GM18873 (cell line): Measurements from ENCODE around the gene SPRN.
"Not testable (repeated sequence)": the region's sequence is repeated elsewhere in the genome, so short reads cannot be mapped to it uniquely, and the experiment has no call there.

ENCODE experiments used
- ATAC-seq: cut with Tn5 transposase; IDR thresholded peaks from one replicate; pipeline ENCODE4 v1.9.1; 2021; ENCODE audit warnings: mild to moderate bottlenecking, moderate library complexity, moderate number of reproducible peaks; ENCODE audit not compliant: unreplicated experiment, low FRiP score

SPRN gene, protein sequence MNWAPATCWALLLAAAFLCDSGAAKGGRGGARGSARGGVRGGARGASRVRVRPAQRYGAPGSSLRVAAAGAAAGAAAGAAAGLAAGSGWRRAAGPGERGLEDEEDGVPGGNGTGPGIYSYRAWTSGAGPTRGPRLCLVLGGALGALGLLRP

DNA sequence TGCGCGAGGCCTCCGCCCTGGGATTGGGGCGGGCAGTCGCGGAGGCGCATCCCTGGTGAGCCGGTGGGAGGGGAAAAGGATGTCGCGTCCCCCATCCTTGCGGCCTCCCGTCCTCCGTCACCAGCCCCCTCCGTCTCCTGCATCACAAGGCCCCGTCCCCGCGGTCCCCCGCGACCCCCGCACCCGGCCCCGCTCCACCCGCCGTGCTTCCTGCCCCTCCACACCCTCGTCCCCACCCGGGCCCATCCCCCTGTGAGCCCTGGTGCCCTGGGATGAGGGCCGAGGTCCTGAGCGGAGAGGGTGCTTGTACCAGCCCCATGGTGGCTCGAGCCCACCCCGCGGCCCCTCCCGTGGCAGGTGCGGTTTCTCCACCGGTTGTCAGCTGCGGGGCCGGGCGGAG lies at the start of gene SPRN:
TSS of gene SPRN (minus strand) at position 25 of the 400 bp plus-strand sequence. CDS start 944 bp downstream, outside the sequence.
- not testable (repeated sequence) for ATAC-seq

DNA sequence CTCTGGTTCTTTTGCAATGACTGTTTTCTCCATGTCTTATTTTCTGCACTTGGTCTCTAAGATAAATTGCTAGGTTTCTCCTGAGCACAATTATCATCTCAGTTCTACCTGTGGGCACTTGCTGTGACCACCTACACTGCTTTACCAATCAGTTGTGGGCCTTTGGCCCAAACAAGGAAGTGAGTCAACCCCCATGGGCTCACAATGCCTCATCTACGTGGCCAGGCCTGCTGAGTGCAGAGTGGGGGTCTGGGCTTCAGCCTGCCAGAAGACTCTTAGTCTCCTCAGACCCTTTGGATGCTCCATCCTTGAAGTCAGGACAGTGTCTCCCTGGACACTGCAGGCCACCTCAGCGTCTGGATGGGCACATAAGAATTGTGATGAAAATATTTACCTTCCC lies 49.6 kb upstream of the SPRN start:
- ATAC-seq = no peak

DNA sequence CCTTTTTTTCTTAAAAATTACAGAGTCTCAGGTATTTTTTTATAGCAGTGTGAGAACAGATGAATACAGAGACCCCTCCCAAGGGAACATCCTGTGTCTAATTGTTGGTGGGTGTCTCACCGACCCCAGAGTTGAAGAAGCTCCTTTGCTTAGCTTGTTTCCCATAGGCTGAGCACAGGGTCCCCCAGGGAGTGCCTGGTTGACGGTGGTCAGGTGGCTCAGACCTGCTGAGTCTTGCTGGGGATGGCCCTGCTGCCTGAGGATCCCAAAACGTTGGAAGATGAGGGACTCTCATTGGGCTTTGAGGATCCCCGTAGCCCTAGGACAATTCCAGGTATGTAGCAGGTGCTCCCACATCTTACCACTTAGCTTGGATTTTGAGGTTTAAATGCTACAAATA lies 48.8 kb upstream of the SPRN start:
- ATAC-seq = no peak

DNA sequence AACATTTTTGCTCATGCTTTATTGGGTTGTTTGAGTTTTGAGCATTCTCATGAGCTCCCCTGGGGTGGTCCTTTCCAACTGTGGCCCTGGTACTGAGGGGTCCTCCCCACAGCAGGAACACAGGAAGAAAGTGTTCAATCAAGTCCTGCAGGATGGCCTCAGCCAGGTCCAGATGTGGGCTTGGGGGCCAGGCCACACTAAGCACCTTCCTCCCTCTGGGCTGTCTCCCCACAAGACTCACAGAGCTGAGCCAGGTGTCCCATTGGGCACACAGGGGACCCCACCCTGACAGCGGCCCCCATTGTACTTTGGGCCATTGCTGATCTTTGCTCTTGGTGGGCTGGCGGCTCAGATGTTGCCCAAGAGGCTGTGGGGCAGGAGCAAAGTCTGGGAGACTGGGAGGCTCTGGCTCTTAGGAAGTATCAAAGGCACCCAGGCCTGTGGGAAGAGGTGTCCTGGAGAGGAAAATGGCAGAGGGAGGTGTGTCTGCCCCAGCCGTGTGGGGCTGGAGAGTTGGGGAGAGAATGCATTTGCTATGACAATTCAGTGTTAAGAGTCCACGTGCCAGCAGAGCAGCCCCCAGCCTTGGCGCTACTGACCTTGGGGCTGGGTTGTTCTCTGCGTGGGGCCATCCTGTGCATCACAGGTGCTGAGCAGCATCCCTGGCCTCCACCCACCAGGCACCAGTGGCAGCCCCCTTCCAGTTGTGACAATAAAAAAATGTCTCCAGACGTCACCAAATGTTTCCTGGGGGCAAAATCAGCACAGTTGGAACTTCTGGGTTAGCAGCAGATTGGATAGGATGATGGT lies 47.1 kb upstream of the SPRN start:
- no peak for ATAC-seq

DNA sequence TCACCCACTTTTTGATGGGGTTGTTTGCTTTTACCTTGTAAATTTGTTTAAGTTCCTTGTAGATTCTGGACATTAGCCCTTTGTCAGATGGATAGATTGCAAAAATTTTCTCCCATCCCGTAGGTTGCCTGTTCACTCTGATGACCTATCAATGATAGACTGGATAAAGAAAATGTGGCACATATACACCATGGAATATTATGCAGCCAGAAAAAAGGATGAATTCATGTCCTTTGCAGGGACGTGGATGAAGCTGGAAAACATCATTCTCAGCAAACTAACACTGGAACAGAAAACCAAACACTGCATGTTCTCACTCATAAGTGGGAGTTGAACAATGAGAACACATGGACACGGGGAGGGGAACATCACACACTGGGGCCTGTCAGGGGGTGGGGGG lies 44.8 kb upstream of the SPRN start:
- not testable (repeated sequence) for ATAC-seq

DNA sequence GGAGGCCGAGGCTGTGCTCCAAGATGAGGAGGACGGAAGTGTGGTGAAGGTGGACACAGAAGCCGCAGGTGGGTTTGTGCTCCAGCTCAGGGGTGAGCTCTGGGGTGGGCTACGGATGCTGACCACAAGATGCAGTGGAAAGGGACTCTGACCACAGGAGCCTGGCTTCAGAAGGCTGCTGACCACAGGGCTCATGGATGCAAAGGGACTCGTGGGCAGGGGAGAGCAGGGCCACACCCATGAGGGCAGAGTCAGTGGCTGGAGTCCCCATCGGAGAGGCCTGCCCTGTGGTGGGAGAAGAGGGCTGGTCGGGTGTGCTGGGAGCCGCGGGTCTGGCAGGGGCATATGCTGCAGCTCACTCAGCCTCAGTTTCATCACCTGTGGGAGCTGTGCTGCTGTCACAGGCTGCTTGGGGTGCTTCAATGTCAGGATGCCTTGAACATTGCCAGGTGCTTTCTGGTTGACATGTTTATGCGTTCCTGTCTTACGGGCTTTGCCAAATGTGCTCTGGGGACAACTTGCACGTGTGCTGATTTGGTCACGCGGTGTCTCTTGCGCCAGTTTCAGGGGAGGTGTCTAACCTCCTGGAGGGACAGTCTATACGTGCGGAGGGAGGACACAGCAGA lies 43.0 kb upstream of the SPRN start:
- no peak for ATAC-seq

DNA sequence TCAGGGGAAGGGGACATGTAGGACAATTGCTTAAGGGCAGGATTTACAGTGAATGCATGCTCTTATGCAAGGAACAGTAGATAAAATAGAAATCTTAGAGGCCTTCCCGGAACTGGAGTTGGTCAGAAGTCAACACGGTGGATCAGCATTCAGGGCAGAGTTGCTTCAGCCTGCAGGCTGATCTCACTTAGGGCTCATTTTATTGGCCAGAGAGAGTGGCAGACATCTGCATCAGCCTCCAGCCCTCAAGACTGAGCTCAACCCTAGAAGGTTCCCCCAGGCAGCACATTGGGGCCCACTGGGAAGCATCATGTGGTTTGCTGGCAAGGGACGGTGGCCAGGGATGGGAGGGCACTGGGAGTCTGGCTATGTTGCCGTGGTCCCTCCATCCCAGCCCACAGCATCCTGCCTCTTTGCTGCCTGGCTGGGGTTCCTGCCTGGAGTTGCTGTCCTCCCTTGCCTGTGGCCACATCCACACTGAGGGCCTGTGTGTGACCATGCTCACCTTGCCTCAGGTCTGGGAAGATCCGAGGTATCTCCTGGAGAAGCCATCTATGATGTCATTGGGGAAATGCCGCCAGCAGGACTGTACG lies 42.4 kb upstream of the SPRN start:
- no peak for ATAC-seq

DNA sequence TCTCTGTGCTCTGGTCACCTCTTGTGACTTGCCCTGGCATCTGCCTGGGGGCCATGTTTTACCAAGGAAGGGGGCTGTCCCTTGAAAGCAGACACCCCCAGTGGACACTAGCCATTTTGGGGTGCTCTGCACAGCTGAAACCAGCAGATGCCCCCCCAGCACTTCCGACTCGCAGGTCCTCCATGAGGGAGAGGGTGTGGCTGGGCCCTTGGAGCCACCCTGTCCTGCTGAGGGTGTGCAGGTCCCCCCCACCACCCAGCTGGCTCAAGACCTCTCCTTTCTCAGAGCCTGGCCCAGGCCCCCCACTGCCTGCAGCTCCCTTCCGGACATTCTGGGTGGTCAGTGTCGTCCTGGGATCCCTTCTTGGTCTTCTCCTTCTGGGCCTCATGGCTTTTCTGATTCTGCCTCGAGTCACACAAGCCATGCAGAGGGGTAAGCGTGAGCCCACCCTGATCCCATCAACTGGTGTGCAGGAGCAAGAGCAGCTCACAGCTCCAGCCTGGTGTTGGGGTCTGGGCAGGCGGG lies 41.6 kb upstream of the SPRN start:
- no peak for ATAC-seq

DNA sequence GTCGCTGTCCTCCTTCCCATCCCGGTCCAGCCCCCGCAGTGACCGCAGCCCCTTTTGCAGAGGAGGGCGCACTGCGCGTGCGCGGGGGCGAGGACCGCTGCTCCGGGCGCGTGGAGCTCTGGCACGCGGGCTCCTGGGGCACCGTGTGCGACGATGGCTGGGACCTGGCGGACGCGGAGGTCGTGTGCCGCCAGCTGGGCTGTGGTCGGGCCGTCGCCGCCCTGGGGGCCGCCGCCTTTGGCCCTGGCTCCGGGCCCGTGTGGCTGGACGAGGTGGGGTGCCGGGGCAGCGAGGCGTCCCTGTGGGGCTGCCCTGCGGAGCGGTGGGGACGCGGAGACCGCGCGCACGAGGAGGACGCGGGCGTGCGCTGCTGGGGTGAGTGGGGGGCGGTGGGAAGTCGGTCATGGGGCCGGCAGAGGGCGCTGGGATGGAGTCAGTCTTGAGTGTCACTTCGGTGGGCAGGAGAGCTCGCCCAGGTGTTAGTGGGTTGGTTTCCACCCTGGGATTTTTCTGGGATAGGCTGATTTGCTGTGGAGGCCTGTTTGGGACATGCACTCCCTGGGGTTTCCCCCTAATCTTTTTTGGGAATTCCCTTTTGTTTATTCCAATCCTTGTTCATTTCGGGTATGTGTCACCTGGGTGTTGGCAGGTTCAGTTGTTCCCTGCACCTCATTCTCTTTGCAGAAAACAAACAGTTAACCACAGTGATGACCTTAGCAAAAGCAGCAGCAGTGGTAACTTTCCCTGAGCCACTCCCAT lies 40.9 kb upstream of the SPRN start:
- ATAC-seq = no peak

DNA sequence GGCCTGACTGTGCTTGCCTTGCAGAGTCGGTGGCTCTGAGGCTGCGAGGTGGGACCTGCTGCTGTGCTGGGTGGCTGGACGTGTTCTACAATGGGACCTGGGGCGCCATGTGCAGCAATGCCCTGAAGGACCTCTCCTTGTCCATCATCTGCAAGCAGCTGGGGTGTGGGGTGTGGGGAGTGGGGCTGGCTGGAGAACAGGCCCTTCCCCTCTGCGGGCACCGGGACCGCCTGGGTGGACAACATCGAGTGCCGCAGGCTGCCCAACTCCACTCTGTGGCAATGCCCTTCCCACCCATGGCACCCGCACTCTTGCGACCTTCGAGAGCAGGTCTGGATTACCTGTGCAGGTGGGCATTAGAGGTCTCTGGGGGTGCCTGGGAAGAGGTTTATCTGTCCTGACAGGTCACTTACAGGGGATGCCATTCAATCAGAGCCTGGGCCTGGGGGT lies 40.2 kb upstream of the SPRN start:
- ATAC-seq = no peak

DNA sequence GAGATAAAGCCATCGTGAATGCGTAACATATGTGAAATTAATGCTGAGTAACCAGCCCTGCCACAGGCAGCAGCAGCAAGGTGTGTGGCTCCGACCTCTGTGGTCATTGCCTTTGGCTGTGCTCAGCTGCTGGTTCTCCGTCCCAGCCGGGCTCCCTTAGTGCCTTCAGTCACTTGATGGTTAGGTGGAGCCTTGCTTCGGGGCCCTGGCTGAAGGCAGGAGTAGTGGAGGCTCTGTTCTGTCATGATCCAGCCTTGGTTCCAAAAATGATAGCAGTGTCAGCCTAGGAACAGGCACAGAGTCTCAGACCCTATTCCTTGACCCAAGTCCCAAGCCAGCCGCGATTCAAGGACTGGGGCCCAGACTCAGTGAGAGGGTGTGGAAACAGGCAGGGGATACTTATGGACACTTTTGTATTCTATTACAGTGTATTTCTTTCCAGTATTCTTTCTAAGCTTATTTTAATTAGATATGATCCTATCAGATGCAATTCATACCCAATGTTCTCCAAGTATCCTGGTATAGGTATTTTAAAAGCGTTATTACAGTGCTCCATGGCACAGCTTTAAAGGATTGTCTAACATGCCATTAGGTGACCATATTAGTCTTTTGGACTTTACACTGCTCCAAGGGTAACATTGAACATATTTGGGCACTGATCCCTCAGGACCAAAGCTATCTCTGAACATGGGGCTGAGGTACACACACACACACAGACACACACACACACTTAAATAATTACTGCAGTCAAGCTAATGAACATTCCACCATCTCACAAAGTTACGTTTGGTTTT lies 38.3 kb upstream of the SPRN start:
- ATAC-seq = no peak

DNA sequence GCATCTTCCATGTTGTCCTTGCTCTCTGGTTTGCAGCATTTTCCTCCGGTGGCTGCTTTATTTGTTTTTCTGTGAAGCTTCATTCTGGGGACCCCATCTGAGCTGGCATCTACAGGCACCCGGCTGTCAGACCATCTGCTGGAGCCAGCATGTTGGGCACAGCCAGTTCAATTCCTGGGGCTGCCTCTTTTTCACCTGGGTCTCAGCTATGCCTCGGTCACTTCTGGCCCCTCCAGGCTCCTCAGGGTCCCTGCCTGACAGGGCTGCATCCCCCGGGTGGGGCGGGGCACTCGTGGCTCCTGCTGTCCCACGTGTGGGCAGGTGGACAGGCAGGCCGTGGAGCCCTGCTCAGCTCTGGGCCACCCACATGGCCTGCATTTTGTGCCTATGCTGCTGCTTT lies 37.4 kb upstream of the SPRN start:
- ATAC-seq = no peak

DNA sequence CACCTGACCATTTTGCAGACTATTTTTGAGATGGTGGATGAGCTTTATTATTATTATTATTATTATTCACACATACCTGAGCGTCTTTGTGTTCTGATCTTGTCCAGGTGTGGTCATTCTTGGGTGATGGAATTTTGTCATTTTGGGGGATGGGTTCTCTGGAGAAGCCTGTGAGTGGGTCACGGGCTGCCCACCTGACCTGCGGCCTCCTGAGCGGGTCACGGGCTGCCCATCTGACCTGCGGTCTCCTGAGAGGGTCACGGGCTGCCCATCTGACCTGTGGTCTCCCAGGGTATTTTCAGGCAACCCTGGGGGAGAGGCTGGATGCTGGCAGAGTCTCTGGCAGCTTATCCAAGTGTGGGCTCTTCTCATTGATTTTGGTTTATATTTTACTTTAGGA lies 36.6 kb upstream of the SPRN start:
- ATAC-seq = no peak

DNA sequence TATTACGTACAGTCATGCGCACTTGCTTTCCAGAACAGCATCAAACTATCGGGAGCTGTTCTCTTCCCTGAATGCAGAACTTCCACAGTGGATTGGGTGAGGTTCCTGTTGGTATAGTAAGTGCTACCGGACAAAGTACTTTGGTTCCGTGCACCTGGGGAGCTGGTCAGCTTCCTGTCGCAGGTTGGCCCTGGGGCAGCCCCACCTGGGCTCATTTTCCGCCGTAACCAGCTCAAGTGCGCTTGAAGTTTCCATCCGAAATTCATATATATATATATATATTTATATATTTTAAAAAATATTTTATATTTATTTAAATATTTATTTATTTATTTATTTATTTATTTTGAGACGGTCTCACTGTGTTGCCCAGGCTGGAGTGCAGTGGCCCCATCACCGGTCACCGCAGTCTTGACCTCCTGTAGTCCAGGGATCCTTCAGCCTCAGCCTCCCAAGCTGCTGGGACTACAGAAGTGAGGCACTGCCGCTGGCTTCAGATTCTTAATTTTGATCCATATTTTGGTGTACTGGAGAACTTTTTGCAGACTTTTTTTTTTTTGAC lies 35.9 kb upstream of the SPRN start:
- ATAC-seq = no peak

DNA sequence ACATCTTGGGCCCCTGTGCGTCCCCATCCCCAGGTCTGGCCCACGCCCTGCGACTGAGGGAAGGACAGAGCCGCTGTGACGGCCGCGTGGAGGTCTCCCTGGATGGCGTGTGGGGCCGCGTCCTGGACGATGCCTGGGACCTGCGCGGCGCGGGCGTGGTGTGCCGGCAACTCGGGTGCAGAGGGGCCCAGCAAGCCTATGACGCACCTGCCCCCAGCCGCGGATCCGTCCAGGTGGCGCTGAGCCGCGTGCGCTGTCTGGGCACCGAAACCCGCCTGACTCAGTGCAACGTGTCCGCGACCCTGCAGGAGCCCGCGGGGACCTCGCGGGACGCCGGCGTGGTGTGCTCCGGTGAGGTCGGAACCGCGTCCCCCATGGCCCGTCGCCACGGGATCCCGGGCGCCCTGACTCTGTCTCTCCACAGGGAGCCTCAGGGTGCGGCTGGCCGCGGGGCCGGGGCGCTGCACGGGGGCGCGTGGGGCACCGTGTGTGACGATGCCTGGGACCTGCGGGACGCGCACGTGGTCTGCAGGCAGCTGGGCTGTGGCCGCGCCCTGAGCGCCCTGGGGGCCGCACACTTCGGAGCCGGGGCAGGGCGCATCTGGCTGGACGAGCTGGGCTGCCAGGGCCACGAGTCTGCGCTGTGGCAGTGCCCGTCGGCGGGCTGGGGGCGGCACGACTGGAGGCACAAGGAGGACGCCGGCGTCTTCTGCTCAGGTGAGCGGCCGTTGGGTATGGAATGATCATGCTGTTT lies 35.2 kb upstream of the SPRN start:
- ATAC-seq = no peak

DNA sequence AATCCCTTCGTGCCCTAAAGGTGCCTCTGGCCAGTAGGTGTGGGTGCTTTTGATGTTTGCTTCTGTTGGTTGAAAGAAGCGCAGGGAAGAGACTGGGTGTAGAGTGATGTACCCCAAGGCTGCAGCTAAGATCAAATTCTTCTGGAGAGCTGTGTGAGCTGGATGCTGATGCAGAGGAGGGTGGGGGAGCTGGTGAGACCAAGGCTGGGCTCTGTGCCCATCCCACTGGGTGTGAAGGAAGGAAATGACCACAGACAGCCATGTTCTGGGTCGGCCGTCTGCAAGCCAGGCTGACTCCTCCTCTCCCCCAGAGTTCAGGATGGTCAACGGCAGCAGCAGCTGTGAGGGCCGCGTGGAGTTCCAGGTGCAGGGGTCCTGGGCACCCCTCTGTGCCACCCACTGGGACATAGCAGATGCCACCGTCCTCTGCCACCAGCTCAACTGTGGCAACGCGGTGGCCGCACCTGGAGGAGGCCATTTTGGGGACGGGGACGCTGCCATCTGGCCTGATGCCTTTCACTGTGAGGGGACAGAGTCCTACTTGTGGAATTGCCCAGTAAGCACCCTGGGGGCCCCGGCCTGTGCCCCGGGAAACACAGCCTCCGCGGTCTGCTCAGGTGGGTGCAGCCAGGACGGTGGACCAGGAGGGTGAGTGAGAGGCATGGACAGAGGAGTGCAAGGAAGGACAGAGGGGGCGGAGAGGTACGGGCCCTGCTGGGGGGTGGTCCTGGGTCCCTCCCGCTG lies 34.5 kb upstream of the SPRN start:
- no peak for ATAC-seq

DNA sequence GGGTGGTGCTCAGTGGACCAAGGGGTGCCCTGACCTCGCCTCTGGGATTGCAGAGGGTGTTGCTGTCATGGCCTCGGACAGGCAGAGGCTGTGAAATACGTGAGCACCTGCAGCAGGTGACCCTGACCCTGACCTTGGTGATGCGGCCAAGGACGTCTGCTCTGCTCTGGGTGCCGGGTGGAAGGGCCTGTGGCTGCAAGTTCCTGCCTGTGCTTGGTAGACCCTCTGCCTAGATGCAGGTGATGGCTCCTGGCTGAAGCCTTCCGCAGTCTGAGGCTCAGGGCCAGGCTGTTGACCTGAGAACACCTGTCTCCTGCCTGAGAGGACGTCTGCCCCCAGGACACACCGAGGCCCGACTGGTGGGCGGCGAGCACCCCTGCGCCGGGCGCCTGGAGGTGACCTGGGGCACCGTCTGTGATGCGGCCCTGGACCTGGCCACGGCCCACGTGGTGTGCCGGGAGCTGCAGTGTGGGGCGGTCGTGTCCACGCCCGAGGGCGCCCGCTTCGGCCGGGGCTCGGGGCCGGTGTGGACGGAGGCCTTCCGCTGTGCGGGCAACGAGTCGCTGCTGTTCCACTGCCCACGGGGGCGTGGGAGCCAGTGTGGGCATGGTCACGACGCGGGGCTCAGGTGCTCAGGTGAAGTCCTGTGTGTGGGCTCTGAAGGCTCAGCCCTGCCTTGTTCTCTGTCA lies 33.7 kb upstream of the SPRN start:
- ATAC-seq = no peak
